HepG2 (cell line): ENCODE measurements around the gene LRRC39. TPM values are rescaled to one million over a fixed set of nuclear protein-coding genes. Genes with fewer than 3 reads are reported as not detected.
A peak's percentile ranks its signal among the peaks of the same experiment; 100 is the strongest.

Experiments
- ERF ChIP-seq: IDR thresholded peaks from 2 replicates; pipeline ENCODE4 v1.6.1; 2018; ENCODE audit warnings: missing biosample characterization, missing genetic modification reagents
- FOXO1 ChIP-seq: sonication (generic); formaldehyde crosslinking; IDR thresholded peaks from 2 replicates; pipeline ENCODE4 v1.4.0; 2020; ENCODE audit warnings: missing genetic modification reagents
- KAT8 ChIP-seq: IDR thresholded peaks from 2 replicates; pipeline ENCODE4 v1.6.1; 2016; ENCODE audit warnings: missing genetic modification reagents, missing compliant biosample characterization
- KDM2A ChIP-seq: sonication (generic); formaldehyde crosslinking; IDR thresholded peaks from 2 replicates; pipeline ENCODE4 v1.4.0; 2020; ENCODE audit warnings: low read depth, missing genetic modification reagents, borderline replicate concordance
- KLF15 ChIP-seq: sonication (generic); formaldehyde crosslinking; IDR thresholded peaks from 2 replicates; pipeline ENCODE4 v1.8.1; 2023; ENCODE audit warnings: borderline replicate concordance, mild to moderate bottlenecking, inconsistent platforms, missing genetic modification reagents, mixed read lengths
- MAFK ChIP-seq, 2 experiments: IDR thresholded peaks in 1 of 2; conservative IDR thresholded peaks in 1 of 2; 2 replicates each; pipeline ENCODE4 v1.6.1; 2011; ENCODE audit warnings: improper control_type of control experiment in 2 of 2, low read length in 2 of 2
- NFKB2 ChIP-seq: sonication (generic); formaldehyde crosslinking; IDR thresholded peaks from 2 replicates; pipeline ENCODE4 v1.4.0; 2020; ENCODE audit warnings: missing genetic modification reagents, borderline replicate concordance
- SSRP1 ChIP-seq: IDR thresholded peaks from 2 replicates; pipeline ENCODE4 v1.6.1; 2016; ENCODE audit warnings: control low read depth
- ZC3H4 ChIP-seq: sonication (generic); formaldehyde crosslinking; IDR thresholded peaks from 2 replicates; pipeline ENCODE4 v1.4.0; 2020; ENCODE audit warnings: missing genetic modification reagents, borderline replicate concordance
- ZNF274 ChIP-seq: sonication (generic); formaldehyde crosslinking; IDR thresholded peaks from 2 replicates; pipeline ENCODE4 v1.5.1; 2020; ENCODE audit warnings: mild to moderate bottlenecking, missing genetic modification reagents
- ZNF607 ChIP-seq: sonication (generic); formaldehyde crosslinking; IDR thresholded peaks from 2 replicates; pipeline ENCODE4 v1.5.1; 2020; ENCODE audit warnings: missing genetic modification reagents, mild to moderate bottlenecking, borderline replicate concordance
- ZNF615 ChIP-seq: sonication (generic); formaldehyde crosslinking; IDR thresholded peaks from 2 replicates; pipeline ENCODE4 v1.5.0; 2020; ENCODE audit warnings: mild to moderate bottlenecking, missing genetic modification reagents, borderline replicate concordance
- ZSCAN20 ChIP-seq: sonication (generic); formaldehyde crosslinking; IDR thresholded peaks from 2 replicates; pipeline ENCODE4 v1.4.0; 2020; ENCODE audit warnings: missing genetic modification reagents, mild to moderate bottlenecking, borderline replicate concordance
- polyA plus RNA-seq, 8 experiments: library from polyadenylated mRNA; depleted of rRNA in 3 of 8; stranded (reverse) in 7 of 8; unstranded in 1 of 8; fragments of >200 nt; fragmentation: Illumina TruSeq in 4 of 8; extraction: Trizol in 4 of 8; gene quantifications; 2 replicates each; pipeline versions ENCODE4 v1.2.1 to v1.2.3, GENCODE V29; 2011 to 2016; ENCODE audit warnings: low read depth in 4 of 8, missing spikeins in 1 of 8, mixed read lengths in 1 of 8; ENCODE audit not compliant: insufficient read depth in 1 of 8
- total RNA-seq, 5 experiments: library from RNA; depleted of rRNA; stranded (reverse); fragments of >200 nt; fragmentation: Illumina TruSeq; extraction: Trizol; gene quantifications; 2 replicates each; pipeline ENCODE4 v1.2.3, GENCODE V29; 2016; ENCODE audit warnings: low read depth in 1 of 5
- TF ChIP-seq, protein P1 (sequence below): sonication (generic); formaldehyde crosslinking; IDR thresholded peaks from 2 replicates; pipeline ENCODE4 v1.8.0; 2022; ENCODE audit warnings: low read depth, missing genetic modification reagents
- TF ChIP-seq, protein P2 (sequence below): IDR thresholded peaks from 2 replicates; pipeline ENCODE4 v1.4.0; 2020; ENCODE audit warnings: mild to moderate bottlenecking, missing genetic modification reagents
- TF ChIP-seq, protein P3 (sequence below): sonication (generic); formaldehyde crosslinking; IDR thresholded peaks from 2 replicates; pipeline ENCODE4 v1.5.1; 2020; ENCODE audit warnings: missing genetic modification reagents, mild to moderate bottlenecking, borderline replicate concordance
- TF ChIP-seq, protein P4 (sequence below): sonication (generic); formaldehyde crosslinking; IDR thresholded peaks from 2 replicates; pipeline ENCODE4 v1.4.0; 2020; ENCODE audit warnings: missing genetic modification reagents
- TF ChIP-seq, protein P5 (sequence below): sonication (generic); formaldehyde crosslinking; IDR thresholded peaks from 2 replicates; pipeline ENCODE4 v1.8.0; 2022; ENCODE audit warnings: missing genetic modification reagents, mild to moderate bottlenecking, borderline replicate concordance

Gene LRRC39
- total and polyA plus RNA-seq, 2 of the 13 experiments (the other 11 are each of a cell fraction or from before 2014, with no cell fraction given) = 0.07 to 0.32 TPM

DNA sequence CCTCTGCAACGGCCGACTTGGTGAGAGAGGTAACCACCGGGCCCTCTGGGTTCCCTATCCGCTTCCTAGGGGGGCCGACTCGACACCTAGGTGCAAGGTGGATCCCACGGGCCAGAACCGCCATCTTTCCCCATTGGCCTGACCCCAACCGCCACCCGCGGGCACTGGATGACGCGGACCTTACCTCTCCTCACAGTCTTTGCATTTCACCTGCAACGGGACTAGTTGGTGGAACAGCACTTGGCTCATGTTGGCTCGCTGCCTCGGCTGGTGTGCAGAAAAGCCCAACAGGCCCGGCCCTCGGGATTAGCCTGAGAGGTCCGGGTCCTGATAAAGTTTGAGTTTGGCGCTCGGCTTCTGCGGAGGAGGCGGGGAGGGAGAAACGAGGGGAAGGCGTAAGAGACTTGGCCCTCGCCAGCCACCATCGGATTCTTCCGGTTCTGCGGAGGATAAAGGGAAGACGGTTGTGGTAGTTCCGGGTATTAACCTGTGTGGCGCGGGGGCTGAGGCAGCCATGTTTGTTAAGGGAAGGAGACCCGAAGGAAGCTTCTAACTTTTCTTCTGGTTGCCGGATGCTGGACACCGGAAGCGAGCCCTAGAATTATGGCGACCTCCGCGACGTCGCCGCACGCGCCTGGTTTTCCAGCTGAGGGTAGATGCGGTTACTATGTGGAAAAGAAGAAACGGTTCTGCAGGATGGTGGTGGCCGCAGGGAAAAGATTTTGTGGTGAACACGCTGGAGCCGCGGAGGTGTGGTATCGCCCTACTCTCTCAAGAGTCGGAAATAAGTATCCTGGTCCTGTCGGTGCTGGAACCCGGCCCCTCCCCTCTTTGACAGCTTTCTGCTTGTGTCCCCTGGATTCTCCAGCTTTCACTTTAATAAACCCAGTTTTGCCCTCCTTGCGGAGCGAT lies 45.2 kb downstream of the LRRC39 start, which contains the start of the genes SASS6 and TRMT13 (continued):
- TF ChIP-seq, protein P1, sequence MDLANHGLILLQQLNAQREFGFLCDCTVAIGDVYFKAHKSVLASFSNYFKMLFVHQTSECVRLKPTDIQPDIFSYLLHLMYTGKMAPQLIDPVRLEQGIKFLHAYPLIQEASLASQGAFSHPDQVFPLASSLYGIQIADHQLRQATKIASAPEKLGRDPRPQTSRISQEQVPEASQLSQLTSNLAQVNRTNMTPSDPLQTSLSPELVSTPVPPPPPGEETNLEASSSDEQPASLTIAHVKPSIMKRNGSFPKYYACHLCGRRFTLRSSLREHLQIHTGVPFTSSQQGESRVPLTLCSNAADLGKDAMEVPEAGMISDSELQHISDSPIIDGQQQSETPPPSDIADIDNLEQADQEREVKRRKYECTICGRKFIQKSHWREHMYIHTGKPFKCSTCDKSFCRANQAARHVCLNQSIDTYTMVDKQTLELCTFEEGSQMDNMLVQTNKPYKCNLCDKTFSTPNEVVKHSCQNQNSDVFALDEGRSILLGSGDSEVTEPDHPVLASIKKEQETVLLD (CRISPR knock-in tag) = no peak
- TF ChIP-seq KLF15 (CRISPR knock-in tag) (0 out of 2 replicates have a peak, but pooled peaks have one; percentile 31), KDM2A (CRISPR knock-in tag) (peak; percentile 93), KAT8 (CRISPR knock-in tag) (peak; percentile 98), NFKB2 (CRISPR knock-in tag) (peak; percentile 85; the same call in 1 of the 2 replicates), MAFK (conservative IDR thresholded peaks at IDR 0.05 in 1 of 2, IDR thresholded peaks at IDR 0.05 in 1 of 2; ENCODE audit: low read length in 2 of 2) (no peak), ZSCAN20 (CRISPR knock-in tag) (0 out of 2 replicates have a peak, but pooled peaks have one; percentile 55), ERF (CRISPR knock-in tag) (peak; percentile 83), FOXO1 (CRISPR knock-in tag) (no peak; the same call in none of the 2 replicates), SSRP1 (CRISPR knock-in tag) (no peak), ZNF607 (CRISPR knock-in tag) (peak; percentile 75), ZNF615 (CRISPR knock-in tag) (peak; percentile 86; the same call in 1 of the 2 replicates), ZNF274 (peak; percentile 51; the same call in 1 of the 2 replicates), ZC3H4 (CRISPR knock-in tag) (no peak)
- TF ChIP-seq, protein P2, sequence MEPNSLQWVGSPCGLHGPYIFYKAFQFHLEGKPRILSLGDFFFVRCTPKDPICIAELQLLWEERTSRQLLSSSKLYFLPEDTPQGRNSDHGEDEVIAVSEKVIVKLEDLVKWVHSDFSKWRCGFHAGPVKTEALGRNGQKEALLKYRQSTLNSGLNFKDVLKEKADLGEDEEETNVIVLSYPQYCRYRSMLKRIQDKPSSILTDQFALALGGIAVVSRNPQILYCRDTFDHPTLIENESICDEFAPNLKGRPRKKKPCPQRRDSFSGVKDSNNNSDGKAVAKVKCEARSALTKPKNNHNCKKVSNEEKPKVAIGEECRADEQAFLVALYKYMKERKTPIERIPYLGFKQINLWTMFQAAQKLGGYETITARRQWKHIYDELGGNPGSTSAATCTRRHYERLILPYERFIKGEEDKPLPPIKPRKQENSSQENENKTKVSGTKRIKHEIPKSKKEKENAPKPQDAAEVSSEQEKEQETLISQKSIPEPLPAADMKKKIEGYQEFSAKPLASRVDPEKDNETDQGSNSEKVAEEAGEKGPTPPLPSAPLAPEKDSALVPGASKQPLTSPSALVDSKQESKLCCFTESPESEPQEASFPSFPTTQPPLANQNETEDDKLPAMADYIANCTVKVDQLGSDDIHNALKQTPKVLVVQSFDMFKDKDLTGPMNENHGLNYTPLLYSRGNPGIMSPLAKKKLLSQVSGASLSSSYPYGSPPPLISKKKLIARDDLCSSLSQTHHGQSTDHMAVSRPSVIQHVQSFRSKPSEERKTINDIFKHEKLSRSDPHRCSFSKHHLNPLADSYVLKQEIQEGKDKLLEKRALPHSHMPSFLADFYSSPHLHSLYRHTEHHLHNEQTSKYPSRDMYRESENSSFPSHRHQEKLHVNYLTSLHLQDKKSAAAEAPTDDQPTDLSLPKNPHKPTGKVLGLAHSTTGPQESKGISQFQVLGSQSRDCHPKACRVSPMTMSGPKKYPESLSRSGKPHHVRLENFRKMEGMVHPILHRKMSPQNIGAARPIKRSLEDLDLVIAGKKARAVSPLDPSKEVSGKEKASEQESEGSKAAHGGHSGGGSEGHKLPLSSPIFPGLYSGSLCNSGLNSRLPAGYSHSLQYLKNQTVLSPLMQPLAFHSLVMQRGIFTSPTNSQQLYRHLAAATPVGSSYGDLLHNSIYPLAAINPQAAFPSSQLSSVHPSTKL (CRISPR knock-in tag) = peak; percentile 61
- TF ChIP-seq, protein P3, sequence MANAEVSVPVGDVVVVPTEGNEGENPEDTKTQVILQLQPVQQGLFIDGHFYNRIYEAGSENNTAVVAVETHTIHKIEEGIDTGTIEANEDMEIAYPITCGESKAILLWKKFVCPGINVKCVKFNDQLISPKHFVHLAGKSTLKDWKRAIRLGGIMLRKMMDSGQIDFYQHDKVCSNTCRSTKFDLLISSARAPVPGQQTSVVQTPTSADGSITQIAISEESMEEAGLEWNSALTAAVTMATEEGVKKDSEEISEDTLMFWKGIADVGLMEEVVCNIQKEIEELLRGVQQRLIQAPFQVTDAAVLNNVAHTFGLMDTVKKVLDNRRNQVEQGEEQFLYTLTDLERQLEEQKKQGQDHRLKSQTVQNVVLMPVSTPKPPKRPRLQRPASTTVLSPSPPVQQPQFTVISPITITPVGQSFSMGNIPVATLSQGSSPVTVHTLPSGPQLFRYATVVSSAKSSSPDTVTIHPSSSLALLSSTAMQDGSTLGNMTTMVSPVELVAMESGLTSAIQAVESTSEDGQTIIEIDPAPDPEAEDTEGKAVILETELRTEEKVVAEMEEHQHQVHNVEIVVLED (CRISPR knock-in tag) = peak; percentile 87; the same call in 1 of the 2 replicates
- TF ChIP-seq, protein P4, sequence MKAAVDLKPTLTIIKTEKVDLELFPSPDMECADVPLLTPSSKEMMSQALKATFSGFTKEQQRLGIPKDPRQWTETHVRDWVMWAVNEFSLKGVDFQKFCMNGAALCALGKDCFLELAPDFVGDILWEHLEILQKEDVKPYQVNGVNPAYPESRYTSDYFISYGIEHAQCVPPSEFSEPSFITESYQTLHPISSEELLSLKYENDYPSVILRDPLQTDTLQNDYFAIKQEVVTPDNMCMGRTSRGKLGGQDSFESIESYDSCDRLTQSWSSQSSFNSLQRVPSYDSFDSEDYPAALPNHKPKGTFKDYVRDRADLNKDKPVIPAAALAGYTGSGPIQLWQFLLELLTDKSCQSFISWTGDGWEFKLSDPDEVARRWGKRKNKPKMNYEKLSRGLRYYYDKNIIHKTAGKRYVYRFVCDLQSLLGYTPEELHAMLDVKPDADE (CRISPR knock-in tag) = no peak
- TF ChIP-seq, protein P5, sequence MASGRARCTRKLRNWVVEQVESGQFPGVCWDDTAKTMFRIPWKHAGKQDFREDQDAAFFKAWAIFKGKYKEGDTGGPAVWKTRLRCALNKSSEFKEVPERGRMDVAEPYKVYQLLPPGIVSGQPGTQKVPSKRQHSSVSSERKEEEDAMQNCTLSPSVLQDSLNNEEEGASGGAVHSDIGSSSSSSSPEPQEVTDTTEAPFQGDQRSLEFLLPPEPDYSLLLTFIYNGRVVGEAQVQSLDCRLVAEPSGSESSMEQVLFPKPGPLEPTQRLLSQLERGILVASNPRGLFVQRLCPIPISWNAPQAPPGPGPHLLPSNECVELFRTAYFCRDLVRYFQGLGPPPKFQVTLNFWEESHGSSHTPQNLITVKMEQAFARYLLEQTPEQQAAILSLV (CRISPR knock-in tag) = peak; percentile 82; the same call in 1 of the 2 replicates
